Kidney (tissue), 14 donors: ENCODE data around the gene REEP3. TPM values are rescaled to one million over a fixed set of nuclear protein-coding genes. Genes with fewer than 3 reads are reported as not detected.

Experiments
- DNase-seq, 5 donors: peaks; one replicate each; pipeline ENCODE4 v3.0.0-alpha.2; 2013 to 2020
- FAIRE-seq: peaks from 2 replicates; lab custom pipeline; 2012; peaks lifted over from hg19 to GRCh38; lab: Jason Lieb, UNC
- H3K27ac ChIP-seq, 2 donors: one replicate each; pipeline ENCODE4 v1.7.0; 2013; ENCODE audit warnings: low read depth in 2 of 2, low read length in 2 of 2, inconsistent platforms in 1 of 2
- H3K27me3 ChIP-seq: one replicate; pipeline ENCODE4 v1.7.1; 2013; ENCODE audit warnings: low read length, inconsistent platforms; ENCODE audit not compliant: control insufficient read depth, insufficient read depth
- H3K36me3 ChIP-seq, 3 donors: one replicate each; pipeline versions ENCODE4 v1.7.0 to v1.7.1; 2013; ENCODE audit warnings: low read length in 3 of 3, control low read depth in 1 of 3, inconsistent platforms in 1 of 3; ENCODE audit not compliant: insufficient read depth in 3 of 3, control insufficient read depth in 2 of 3
- H3K4me1 ChIP-seq, 3 donors: one replicate each; pipeline versions ENCODE4 v1.7.0 to v1.7.1; 2013; ENCODE audit warnings: low read length in 3 of 3, inconsistent platforms in 1 of 3, low read depth in 1 of 3; ENCODE audit not compliant: control insufficient read depth in 2 of 3, insufficient read depth in 2 of 3
- H3K4me3 ChIP-seq, 3 donors: one replicate each; pipeline versions ENCODE4 v1.7.0 to v1.8.1; 2013; ENCODE audit warnings: low read length in 3 of 3, control low read depth in 1 of 3, inconsistent platforms in 1 of 3
- H3K9ac ChIP-seq, 3 donors: one replicate each; pipeline versions ENCODE4 v1.7.0 to v1.7.1; 2013; ENCODE audit warnings: low read length in 3 of 3, control low read depth in 1 of 3, inconsistent platforms in 1 of 3
- H3K9me3 ChIP-seq, 3 donors: one replicate each; pipeline versions ENCODE4 v1.7.0 to v1.7.1; 2013; ENCODE audit warnings: low read length in 3 of 3, control low read depth in 1 of 3, inconsistent platforms in 1 of 3; ENCODE audit not compliant: control insufficient read depth in 2 of 3, insufficient read depth in 1 of 3
- CTCF ChIP-seq: IDR thresholded peaks from 3 replicates; pipeline ENCODE4 v1.5.1; 2012; ENCODE audit warnings: mild to moderate bottlenecking, moderate library complexity, borderline replicate concordance; ENCODE audit not compliant: insufficient read depth; ENCODE audit errors: extremely low read depth
- intact Hi-C: fragments of 100-400 bp; cut with DNase I; formaldehyde crosslinking; loops from one replicate; pipeline ENCODE4 v1.11.1; 2022
- polyA plus RNA-seq: library from polyadenylated mRNA; stranded (reverse); fragments of 350-450 nt; fragmentation: Illumina TruSeq; extraction: RNeasy Lipid Tissue Mini Kit (QIAGEN cat#74804); gene quantifications from one replicate; pipeline ENCODE4 v1.2.3, GENCODE V29; 2014; ENCODE audit warnings: low read depth, low replicate concordance; ENCODE audit not compliant: insufficient read depth
- total RNA-seq: library from RNA; stranded (reverse); fragmentation: NEBNext Ultra II Directional; extraction: Animal tissue kit (Norgen Biotek cat#: 25700); gene quantifications from one replicate; pipeline ENCODE4 v1.2.1, GENCODE V29; 2021
- donor health status: control.
- donor health status: control.
- donor health status: control.
- donor health status: control.
- donor health status: control.
- donor health status: DM: yes; HTN: yes; CAD: no.
- donor health status: Normal renal cell carcinoma (clear cell type).

The REEP3 gene
- total and polyA plus RNA-seq, 2 donors from 2014 or later: 12.7 to 34.6 TPM

- no peak for FAIRE-seq
- Histone ChIP-seq H3K27ac (no peak overlapping the region), H3K4me1 (peaks cover 0 to 5% (median 3%) of the 10 kb centered on the region in 3 donors), H3K27me3 (no peaks in the 10 kb centered on the region), H3K9me3 (no peaks in the 10 kb centered on the region), H3K36me3 (no peaks in the 10 kb centered on the region), H3K9ac (no peak overlapping the region), H3K4me3 (no peak overlapping the region)
- no peak for TF ChIP-seq CTCF
- peak in 1 of 5 donors; percentile 23 for DNase-seq
- intact Hi-C loops: no loop called here
Measured at GRCh38 chr10:63583909-63584724, 62.9 kb downstream of the REEP3 start.

- intact Hi-C loops: no loop called here
- peaks cover 0 to 5% (median 3%) of the 10 kb centered on the region in 3 donors for H3K4me1 ChIP-seq
Measured at GRCh38 chr10:63584725-63585035, 63.5 kb downstream of the REEP3 start.

GRCh38 chr10:63585041-63585440 lies 63.8 kb downstream of the REEP3 start:
- intact Hi-C loops: no loop called here
- H3K9me3 ChIP-seq: no peaks in the 10 kb centered on the region
- no peaks in the 10 kb centered on the region for H3K36me3 ChIP-seq
- FAIRE-seq (no peak), DNase-seq (no peak)
- peaks cover 0 to 5% (median 3%) of the 10 kb centered on the region in 3 donors for H3K4me1 ChIP-seq
- H3K9ac ChIP-seq: no peak overlapping the region
- no peak overlapping the region for H3K4me3 ChIP-seq
- H3K27ac ChIP-seq: no peak overlapping the region
- no peak for TF ChIP-seq CTCF
- H3K27me3 ChIP-seq: no peaks in the 10 kb centered on the region

More at GRCh38 chr10:63584725-63585035, 63.5 kb downstream of the REEP3 start:
- H3K27me3 ChIP-seq: no peaks in the 10 kb centered on the region
- TF ChIP-seq CTCF: no peak
- H3K4me3 ChIP-seq: no peak overlapping the region
- peak in 1 of 5 donors; percentile 41 for DNase-seq
- no peak for FAIRE-seq
- no peaks in the 10 kb centered on the region for H3K9me3 ChIP-seq
- no peak overlapping the region for H3K9ac ChIP-seq
- H3K27ac ChIP-seq: no peak overlapping the region
- no peaks in the 10 kb centered on the region for H3K36me3 ChIP-seq

GRCh38 chr10:63586043-63586442 lies 64.8 kb downstream of the REEP3 start:
- H3K4me1 ChIP-seq: peaks cover 0 to 5% (median 3%) of the 10 kb centered on the region in 3 donors
- H3K9ac ChIP-seq: no peak overlapping the region
- H3K36me3 ChIP-seq: no peaks in the 10 kb centered on the region
- H3K4me3 ChIP-seq: no peak overlapping the region
- no peak for DNase-seq
- no peaks in the 10 kb centered on the region for H3K27me3 ChIP-seq
- intact Hi-C loops: no loop called here
- H3K27ac ChIP-seq: no peak overlapping the region
- FAIRE-seq: no peak
- TF ChIP-seq CTCF: no peak
- no peaks in the 10 kb centered on the region for H3K9me3 ChIP-seq
